Keratinocyte (primary cell): Measurements from ENCODE around the gene LDAH.

Experiments used
- EZH2 ChIP-seq: IDR thresholded peaks from one replicate; pipeline ENCODE4 v1.6.1; 2012; ENCODE audit warnings: inconsistent platforms, mild to moderate bottlenecking, low read length, moderate library complexity
- TF ChIP-seq, protein P1 (sequence below), 3 experiments: IDR thresholded peaks in 1 of 3; conservative IDR thresholded peaks in 1 of 3; optimal IDR thresholded peaks in 1 of 3; 2 replicates in 2 of 3; 3 replicates in 1 of 3; pipeline versions ENCODE3 to v1.5.1; 2011; ENCODE audit warnings: low read length in 3 of 3, mild to moderate bottlenecking in 3 of 3, moderate library complexity in 2 of 3, control low read depth in 1 of 3, inconsistent platforms in 1 of 3; ENCODE audit not compliant: insufficient read depth in 2 of 3; ENCODE audit errors: extremely low read depth in 1 of 3

DNA sequence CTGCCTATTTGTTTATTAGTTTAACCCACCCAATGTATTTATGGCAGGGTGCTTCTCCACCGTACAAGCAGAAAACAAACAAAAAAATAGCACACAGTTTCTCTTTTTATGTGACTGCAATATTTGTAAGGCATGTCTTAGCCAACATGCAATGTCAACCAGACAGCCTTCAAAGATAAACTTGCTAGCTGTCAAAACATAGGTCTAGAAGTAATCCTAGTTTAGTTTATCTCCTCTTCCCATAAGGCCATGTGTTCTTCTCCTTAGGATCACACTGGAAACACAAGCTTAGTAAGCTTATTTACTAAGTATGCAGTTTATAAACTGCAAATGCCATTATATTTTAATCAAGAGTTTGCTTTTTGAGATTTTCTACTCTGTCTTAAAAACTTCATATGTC is 75.6 kb downstream of the LDAH start:
- TF ChIP-seq, protein P1, sequence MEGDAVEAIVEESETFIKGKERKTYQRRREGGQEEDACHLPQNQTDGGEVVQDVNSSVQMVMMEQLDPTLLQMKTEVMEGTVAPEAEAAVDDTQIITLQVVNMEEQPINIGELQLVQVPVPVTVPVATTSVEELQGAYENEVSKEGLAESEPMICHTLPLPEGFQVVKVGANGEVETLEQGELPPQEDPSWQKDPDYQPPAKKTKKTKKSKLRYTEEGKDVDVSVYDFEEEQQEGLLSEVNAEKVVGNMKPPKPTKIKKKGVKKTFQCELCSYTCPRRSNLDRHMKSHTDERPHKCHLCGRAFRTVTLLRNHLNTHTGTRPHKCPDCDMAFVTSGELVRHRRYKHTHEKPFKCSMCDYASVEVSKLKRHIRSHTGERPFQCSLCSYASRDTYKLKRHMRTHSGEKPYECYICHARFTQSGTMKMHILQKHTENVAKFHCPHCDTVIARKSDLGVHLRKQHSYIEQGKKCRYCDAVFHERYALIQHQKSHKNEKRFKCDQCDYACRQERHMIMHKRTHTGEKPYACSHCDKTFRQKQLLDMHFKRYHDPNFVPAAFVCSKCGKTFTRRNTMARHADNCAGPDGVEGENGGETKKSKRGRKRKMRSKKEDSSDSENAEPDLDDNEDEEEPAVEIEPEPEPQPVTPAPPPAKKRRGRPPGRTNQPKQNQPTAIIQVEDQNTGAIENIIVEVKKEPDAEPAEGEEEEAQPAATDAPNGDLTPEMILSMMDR (optimal IDR thresholded peaks at IDR 0.05 in 1 of 3, IDR thresholded peaks at IDR 0.05 in 1 of 3, conservative IDR thresholded peaks at IDR 0.05 in 1 of 3; ENCODE audit: extremely low read depth in 1 of 3, insufficient read depth in 2 of 3, low read length in 3 of 3), result no peak
- TF ChIP-seq EZH2, result no peak
